ENCODE data around the gene SERPINB8. TPM values are rescaled to one million over a fixed set of nuclear protein-coding genes. Genes with fewer than 3 reads are reported as not detected.

SERPINB8 gene
- total RNA-seq, 2 experiments from 2014 or later = 1.5 to 2.5 TPM

DNA sequence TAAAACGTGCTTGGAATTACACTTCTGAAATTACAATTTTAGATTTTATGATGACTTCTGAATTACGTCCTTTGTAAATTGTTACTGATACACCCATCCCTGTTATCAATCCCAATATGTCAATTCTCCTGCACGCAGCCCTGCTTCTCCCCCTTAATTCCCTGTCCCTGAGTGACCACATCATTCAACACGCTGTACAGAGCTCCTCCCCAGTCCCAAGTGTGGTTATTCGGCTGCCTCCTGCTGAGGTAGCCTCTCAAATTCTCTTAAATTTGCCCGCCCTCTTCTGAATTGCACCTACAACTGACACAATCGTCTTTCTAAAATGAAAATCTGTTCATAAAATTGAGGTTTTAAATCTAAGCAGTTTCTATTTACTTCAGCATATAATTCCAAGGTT is 10.1 kb downstream of the SERPINB8 start:
- no TSS peak for BruUV-seq (replicated peaks)
- Histone ChIP-seq H3K9me2 (ENCODE audit: insufficient read depth, low read length) (no peaks in the 10 kb centered on the region), H3K4me3 (ENCODE audit: low read depth, low read length, poor library complexity, severe bottlenecking) (no peak overlapping the region), H3K27ac (ENCODE audit: low read depth, low read length, poor library complexity, severe bottlenecking) (no peak overlapping the region), H2AFZ (ENCODE audit: low read length) (no peak overlapping the region; the same call in 1 of the 2 replicates), H3K4me2 (ENCODE audit: low read length) (no peak overlapping the region), H3K79me2 (ENCODE audit: insufficient read depth, low read depth, low read length) (no peaks in the 10 kb centered on the region), H4K20me1 (ENCODE audit: insufficient read depth, low read length) (no peaks in the 10 kb centered on the region), H3K9me3 (ENCODE audit: low read length) (no peaks in the 10 kb centered on the region), H3K4me1 (ENCODE audit: insufficient read depth, low read length, poor library complexity, severe bottlenecking) (peaks cover 9% of the 10 kb centered on the region), H3K36me3 (ENCODE audit: insufficient read depth, low read length) (no peaks in the 10 kb centered on the region)
- ChIA-PET CTCF (ENCODE audit: unreplicated experiment) (no interaction called here), POLR2A (no interaction called here)
- DNase-seq (ENCODE audit: low spot score) = no peak
- TF ChIP-seq, protein P1, sequence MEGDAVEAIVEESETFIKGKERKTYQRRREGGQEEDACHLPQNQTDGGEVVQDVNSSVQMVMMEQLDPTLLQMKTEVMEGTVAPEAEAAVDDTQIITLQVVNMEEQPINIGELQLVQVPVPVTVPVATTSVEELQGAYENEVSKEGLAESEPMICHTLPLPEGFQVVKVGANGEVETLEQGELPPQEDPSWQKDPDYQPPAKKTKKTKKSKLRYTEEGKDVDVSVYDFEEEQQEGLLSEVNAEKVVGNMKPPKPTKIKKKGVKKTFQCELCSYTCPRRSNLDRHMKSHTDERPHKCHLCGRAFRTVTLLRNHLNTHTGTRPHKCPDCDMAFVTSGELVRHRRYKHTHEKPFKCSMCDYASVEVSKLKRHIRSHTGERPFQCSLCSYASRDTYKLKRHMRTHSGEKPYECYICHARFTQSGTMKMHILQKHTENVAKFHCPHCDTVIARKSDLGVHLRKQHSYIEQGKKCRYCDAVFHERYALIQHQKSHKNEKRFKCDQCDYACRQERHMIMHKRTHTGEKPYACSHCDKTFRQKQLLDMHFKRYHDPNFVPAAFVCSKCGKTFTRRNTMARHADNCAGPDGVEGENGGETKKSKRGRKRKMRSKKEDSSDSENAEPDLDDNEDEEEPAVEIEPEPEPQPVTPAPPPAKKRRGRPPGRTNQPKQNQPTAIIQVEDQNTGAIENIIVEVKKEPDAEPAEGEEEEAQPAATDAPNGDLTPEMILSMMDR (conservative IDR thresholded peaks at IDR 0.05; ENCODE audit: low read length) = no peak
- TF ChIP-seq EZH2phosphoT487 (IDR thresholded peaks at IDR 0.05; ENCODE audit: borderline replicate concordance, low read depth, low read length) = no peak
- intact Hi-C loops (cut with micrococcal nuclease; ENCODE audit: unreplicated experiment) = no loop called here

DNA sequence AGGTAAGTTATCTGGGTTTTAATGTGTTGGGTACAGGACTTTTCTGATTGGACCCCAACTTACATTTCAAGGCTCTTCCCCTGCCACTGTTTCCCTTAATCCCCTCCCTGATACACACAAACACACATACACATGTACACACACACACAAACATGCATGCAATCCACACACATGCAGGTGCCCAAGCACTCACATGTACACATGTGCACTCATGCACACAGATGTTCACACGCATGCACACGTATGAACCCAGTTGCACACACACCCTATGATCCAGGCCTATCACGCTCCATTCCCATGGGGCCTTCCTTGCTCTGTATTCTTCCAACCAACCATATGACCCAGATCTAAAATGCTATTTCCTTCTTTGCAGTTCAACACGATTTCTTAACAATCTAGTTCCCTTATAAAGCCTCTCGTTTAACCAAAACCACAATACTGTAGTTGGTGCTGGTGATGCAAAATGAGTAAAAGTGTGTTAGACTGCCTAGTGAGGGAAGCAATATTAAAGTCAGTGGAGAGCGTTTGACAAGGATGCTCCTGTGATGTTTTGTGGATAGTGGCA is 11.1 kb downstream of the SERPINB8 start:
- H2AFZ ChIP-seq (ENCODE audit: low read length) = no peak overlapping the region
- H3K79me2 ChIP-seq (ENCODE audit: insufficient read depth, low read depth, low read length) = no peaks in the 10 kb centered on the region
- POLR2A ChIA-PET = no interaction called here
- no peak overlapping the region for H3K4me3 ChIP-seq (ENCODE audit: low read depth, low read length, poor library complexity, severe bottlenecking)
- H3K36me3 ChIP-seq (ENCODE audit: insufficient read depth, low read length) = no peaks in the 10 kb centered on the region
- H4K20me1 ChIP-seq (ENCODE audit: insufficient read depth, low read length) = no peaks in the 10 kb centered on the region
- intact Hi-C loops (cut with micrococcal nuclease; ENCODE audit: unreplicated experiment) = no loop called here
- no TSS peak for BruUV-seq (replicated peaks)
- no peak overlapping the region for H3K27ac ChIP-seq (ENCODE audit: low read depth, low read length, poor library complexity, severe bottlenecking)
- H3K4me2 ChIP-seq (ENCODE audit: low read length) = no peak overlapping the region
- H3K4me1 ChIP-seq (ENCODE audit: insufficient read depth, low read length, poor library complexity, severe bottlenecking) = no peaks in the 10 kb centered on the region
- DNase-seq (ENCODE audit: low spot score) = no peak
- CTCF ChIA-PET (ENCODE audit: unreplicated experiment) = no interaction called here
- TF ChIP-seq EZH2phosphoT487 (IDR thresholded peaks at IDR 0.05; ENCODE audit: borderline replicate concordance, low read depth, low read length) = no peak
- TF ChIP-seq, protein P1 (conservative IDR thresholded peaks at IDR 0.05; ENCODE audit: low read length) = no peak
- no peaks in the 10 kb centered on the region for H3K9me3 ChIP-seq (ENCODE audit: low read length)
- no peaks in the 10 kb centered on the region for H3K9me2 ChIP-seq (ENCODE audit: insufficient read depth, low read length)

DNA sequence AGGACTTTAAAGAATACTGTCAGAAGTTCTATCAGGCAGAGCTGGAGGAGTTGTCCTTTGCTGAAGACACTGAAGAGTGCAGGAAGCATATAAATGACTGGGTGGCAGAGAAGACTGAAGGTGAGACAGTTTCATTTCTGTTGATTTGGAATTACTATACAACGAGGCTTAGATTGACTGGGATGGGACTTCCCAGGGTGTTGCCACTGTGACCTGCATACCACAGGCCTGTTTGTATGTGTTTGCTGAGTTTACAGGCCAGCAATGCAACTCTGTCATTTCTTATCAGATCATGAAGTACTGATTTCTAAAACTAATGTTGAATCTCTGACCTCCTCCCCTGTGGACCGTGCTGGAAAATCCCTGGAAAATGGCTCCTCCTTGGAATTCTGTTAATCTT is 11.8 kb downstream of the SERPINB8 start:
- H4K20me1 ChIP-seq (ENCODE audit: insufficient read depth, low read length) = no peaks in the 10 kb centered on the region
- POLR2A ChIA-PET = no interaction called here
- no peak overlapping the region for H3K27ac ChIP-seq (ENCODE audit: low read depth, low read length, poor library complexity, severe bottlenecking)
- no peaks in the 10 kb centered on the region for H3K36me3 ChIP-seq (ENCODE audit: insufficient read depth, low read length)
- H3K9me2 ChIP-seq (ENCODE audit: insufficient read depth, low read length) = no peaks in the 10 kb centered on the region
- BruUV-seq (replicated peaks) = no TSS peak
- H3K4me2 ChIP-seq (ENCODE audit: low read length) = no peak overlapping the region
- H3K79me2 ChIP-seq (ENCODE audit: insufficient read depth, low read depth, low read length) = no peaks in the 10 kb centered on the region
- H3K4me1 ChIP-seq (ENCODE audit: insufficient read depth, low read length, poor library complexity, severe bottlenecking) = no peaks in the 10 kb centered on the region
- intact Hi-C loops (cut with micrococcal nuclease; ENCODE audit: unreplicated experiment) = no loop called here
- H3K9me3 ChIP-seq (ENCODE audit: low read length) = no peaks in the 10 kb centered on the region
- CTCF ChIA-PET (ENCODE audit: unreplicated experiment) = no interaction called here
- H3K4me3 ChIP-seq (ENCODE audit: low read depth, low read length, poor library complexity, severe bottlenecking) = no peak overlapping the region
- TF ChIP-seq, protein P1 (conservative IDR thresholded peaks at IDR 0.05; ENCODE audit: low read length) = no peak
- TF ChIP-seq EZH2phosphoT487 (IDR thresholded peaks at IDR 0.05; ENCODE audit: borderline replicate concordance, low read depth, low read length) = no peak
- H2AFZ ChIP-seq (ENCODE audit: low read length) = no peak overlapping the region
- no peak for DNase-seq (ENCODE audit: low spot score)

All from OCI-LY7 (cell line).